GM12801 (cell line): ENCODE data around the gene SUSD1.

Experiments used
- CTCF ChIP-seq: IDR thresholded peaks from one replicate; pipeline ENCODE4 v1.5.1; 2011; ENCODE audit warnings: control low read depth; ENCODE audit not compliant: insufficient read length; ENCODE audit errors: extremely low read depth

Gene SUSD1

GRCh38 chr9:112069318-112070169 is 105.6 kb downstream of the SUSD1 start:
- no peak for TF ChIP-seq CTCF

DNA sequence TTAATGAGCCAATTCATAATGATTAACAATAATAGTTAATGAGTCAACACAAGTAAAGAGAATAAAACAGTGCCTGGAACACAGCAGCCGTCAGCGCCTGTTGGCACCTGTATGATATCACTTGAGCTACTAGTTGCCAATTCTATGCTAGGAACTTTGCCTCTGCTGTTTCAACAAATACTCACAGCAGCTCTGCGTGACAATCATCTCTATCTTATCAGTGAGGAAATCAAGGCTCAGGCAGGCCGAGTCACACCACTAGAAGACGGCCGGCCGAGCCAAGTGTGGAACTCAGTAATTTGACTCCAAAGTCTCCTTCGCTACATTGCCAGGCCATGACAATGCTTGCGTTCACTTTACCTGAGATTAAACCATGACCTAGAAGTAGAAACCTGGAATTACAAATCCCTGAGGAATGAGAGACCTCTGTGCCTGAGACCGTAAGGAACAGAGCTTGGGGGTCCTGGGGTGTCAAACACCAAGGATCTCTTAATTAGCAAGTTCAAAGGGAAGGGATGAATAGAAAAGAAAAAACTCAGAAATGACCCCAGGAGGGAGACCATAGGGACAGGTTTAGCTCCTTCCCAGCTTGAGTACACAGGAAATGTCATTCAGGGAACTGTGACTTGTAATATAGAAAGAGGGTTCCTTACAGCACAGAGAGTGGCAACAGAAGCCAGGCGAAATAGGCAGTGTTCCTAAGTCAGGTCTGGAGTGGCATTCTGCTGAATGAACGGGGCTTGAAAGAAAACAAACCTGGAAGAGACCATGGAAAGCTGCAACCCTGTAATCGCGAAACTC is 109.1 kb downstream of the SUSD1 start:
- no peak for TF ChIP-seq CTCF

DNA sequence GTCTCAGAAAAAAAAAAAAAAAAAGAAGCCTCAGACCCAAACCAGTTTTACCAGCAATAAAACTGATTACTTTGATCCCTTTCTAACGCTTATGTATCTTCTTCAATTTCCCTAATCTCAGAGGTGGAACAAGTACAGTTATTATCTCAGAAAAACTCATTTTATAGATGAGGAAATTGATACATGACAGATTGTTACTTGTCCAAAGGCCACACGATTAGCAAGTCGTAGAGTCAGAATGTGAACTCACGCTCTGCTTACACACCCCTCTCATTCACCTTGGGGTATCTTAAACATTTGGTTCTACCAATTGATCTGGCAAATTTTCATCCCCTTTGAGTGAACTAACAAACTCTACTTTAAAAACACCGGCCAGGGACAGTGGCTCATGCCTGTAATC is 110.2 kb downstream of the SUSD1 start:
- no peak for TF ChIP-seq CTCF

DNA sequence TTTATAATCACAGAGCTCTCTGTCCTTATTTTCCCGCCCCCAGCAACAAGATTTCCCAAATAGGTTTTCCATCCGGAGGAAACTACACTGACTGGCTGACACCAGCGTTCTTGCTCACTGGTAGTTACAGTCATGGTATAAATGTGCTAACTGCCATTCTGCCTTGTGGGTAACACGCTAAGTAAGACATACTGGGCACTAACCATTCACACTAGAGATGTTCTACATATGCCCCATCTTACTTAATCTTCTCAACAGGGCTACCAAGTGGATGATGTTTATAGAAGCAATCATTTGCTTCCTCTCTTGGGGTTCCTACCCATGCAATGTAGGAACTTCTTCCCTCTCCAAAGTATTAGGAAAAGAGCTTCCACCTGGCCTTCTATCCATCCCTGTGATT is 111.5 kb downstream of the SUSD1 start:
- TF ChIP-seq CTCF, result no peak

GRCh38 chr9:112063151-112063550 is 111.9 kb downstream of the SUSD1 start:
- no peak for TF ChIP-seq CTCF

GRCh38 chr9:112061152-112061740 is 113.9 kb downstream of the SUSD1 start:
- no peak for TF ChIP-seq CTCF

DNA sequence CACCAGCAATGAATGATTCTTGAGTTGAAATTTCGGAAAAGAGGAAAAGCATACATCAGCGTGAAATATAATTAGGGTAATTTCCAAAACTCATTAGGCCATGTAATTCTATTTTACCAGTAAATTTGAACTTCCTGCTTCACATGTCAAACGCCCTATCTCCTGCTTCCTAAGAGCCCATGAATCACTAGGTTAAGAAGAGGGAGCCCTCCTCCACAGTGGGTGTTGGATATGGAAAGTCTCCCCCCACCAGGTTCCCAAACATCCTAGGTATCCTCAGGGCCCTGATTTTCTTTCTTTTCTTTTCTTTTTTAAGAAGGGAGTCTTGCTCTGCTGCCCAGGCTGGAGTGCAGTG is 115.2 kb downstream of the SUSD1 start:
- TF ChIP-seq CTCF, result no peak
